GM12891 (cell line): ENCODE results near the gene STAC2.

Experiments
- PAX5 ChIP-seq: IDR thresholded peaks from 2 replicates; pipeline ENCODE4 v1.6.1; 2011; ENCODE audit warnings: low read length, moderate library complexity, mild to moderate bottlenecking; ENCODE audit not compliant: insufficient read depth, severe bottlenecking
- POLR2A ChIP-seq: IDR thresholded peaks from 2 replicates; pipeline ENCODE4 v1.6.1; 2011; ENCODE audit warnings: low read depth, low read length, control low read depth
- POLR2AphosphoS5 ChIP-seq: IDR thresholded peaks from 2 replicates; pipeline ENCODE4 v1.6.1; 2011; ENCODE audit warnings: low read depth, low read length, control low read depth
- SPI1 ChIP-seq: IDR thresholded peaks from 2 replicates; pipeline ENCODE4 v1.6.1; 2011; ENCODE audit warnings: low read depth, low read length, control low read depth
- TAF1 ChIP-seq: IDR thresholded peaks from 2 replicates; pipeline ENCODE4 v1.6.1; 2011; ENCODE audit warnings: low read depth, low read length, control low read depth

DNA sequence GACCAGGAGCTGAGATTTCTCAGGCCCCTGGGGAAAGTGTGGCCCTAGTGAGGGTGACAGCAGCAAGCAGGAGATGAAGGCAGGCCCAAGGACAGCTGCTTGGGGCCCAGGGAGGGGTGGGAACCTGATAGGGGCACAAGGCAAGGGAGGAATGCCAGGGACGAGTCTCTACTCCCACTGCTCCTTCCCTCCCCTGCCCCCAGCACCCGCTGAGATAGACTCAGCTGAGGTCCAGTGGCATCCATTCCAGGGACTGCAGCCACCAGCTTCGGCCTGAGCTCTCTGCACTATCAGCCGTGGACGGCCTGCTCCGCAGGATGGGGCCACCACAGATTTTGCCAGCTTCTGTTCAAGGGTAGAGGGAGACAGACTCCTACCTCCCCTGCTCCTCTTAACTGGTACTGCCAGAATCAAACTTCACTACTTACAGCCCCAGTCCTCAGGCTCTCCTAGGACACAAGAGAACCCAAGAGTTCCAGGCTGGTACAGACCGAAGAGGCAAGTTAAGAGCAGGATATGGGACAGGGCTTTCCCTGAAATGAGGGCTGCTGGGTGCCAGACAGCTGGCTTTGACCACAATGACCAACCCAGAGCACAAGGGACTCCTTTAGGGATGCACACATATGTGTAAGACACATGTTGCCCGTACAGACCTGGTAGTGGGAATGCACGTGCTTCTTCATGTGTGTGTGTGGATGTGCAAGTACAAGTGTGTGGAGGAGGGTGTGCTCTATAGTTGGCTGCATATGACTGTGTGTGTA is 33.8 kb downstream of the STAC2 start:
- TF ChIP-seq POLR2A (no peak), POLR2AphosphoS5 (no peak), PAX5 (no peak), TAF1 (no peak), SPI1 (no peak)
